ENCODE results near the gene SLC6A18. TPM values are rescaled to one million over a fixed set of nuclear protein-coding genes. Genes with fewer than 3 reads are reported as not detected.
A peak's percentile ranks its signal among the peaks of the same experiment; 100 is the strongest.

SLC6A18 gene
- total RNA-seq, 1 experiment from 2014 or later: not detected

DNA sequence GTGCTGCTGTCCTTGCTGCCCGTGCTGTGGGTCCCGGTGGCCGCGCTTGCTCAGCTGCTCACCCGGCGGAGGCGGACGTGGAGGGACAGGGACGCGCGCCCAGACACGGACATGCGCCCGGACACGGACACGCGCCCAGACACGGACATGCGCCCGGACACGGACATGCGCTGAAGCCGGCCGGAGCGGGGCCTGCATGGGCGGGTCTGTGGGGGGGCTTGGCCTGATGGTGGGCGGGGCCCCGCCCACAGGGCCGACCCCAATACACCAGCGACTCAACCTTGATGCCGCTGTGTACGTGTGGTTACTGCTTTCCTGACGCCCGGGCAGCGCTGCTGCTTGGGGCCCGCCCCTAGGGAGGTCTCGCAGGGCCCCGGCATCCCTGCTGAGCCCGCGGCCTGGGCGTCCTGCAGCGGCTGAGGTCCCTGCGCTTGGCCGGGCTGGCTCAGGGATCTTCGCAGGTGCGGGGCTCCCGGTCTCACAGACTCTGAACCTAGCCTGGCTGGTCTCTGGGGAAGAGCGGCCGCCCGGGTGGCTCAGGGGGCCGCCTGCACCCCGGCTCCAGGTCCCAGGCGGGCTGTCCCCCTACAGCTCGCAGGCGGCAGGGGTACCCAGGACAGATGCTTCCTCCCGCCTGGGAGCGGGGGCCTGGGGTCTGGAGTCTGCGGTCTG, 20.9 kb downstream of the SLC6A18 start:
- in situ Hi-C loops (cut with HindIII; ENCODE audit: low sequenced_read_pairs): no loop called here
- peak; percentile 28 for DNase-seq (ENCODE audit: low spot score)

DNA sequence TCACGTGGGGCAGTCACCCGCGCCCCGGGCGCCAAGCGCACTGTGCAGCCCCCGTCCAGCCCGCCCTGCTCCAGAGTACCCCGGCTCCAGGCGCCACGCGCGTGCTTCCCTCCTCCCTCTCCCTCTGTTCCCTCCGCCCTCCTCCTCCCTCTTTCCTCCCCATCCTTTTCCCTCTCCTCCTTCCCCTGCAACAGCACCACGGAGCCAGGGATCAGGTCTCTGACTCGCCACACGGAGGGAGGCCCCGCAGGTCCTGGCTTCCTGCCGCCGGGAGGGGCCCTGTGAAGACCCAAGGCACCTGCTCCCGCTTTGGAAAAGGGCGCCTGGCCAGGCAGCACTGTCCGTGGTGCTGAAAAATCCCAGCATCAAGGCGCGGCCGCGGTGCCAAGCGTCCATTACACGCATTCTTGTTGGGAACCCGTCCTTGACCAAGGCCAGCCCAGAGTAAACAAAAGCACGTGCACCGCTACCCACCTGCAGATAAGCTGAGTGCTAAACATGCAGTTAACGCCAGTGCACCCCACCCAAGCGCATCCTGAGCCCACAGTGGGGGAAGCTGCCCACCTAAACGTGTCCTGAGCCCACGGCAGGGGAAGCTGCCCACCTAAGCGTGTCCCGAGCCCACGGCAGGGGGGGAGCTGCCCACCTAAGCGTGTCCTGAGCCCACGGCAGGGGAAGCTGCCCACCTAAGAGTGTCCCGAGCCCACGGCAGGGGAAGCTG, 21.7 kb downstream of the SLC6A18 start:
- peak; percentile 13 for DNase-seq (ENCODE audit: low spot score)
- in situ Hi-C loops (cut with HindIII; ENCODE audit: low sequenced_read_pairs): no loop called here

DNA sequence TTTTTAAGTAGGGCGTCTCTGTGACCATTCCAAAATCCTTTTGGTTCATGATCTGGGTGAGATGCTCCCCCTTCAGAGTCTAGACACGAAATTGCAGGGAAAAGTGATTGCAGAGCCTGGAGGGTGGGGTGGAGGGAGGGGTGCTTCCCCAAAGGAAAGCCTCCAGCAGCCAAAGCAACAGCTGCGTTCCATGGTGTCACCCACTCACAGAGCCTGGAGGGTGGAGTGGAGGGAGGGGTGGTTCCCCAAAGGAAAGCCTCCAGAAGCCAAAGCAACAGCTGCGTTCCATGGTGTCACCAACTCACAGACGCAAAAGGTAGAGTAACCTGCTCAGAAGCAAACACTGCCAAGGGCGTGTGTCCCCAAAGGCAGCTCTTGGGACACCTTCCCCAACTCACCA, 22.6 kb downstream of the SLC6A18 start:
- no peak for DNase-seq (ENCODE audit: low spot score)
- in situ Hi-C loops (cut with HindIII; ENCODE audit: low sequenced_read_pairs): no loop called here

DNA sequence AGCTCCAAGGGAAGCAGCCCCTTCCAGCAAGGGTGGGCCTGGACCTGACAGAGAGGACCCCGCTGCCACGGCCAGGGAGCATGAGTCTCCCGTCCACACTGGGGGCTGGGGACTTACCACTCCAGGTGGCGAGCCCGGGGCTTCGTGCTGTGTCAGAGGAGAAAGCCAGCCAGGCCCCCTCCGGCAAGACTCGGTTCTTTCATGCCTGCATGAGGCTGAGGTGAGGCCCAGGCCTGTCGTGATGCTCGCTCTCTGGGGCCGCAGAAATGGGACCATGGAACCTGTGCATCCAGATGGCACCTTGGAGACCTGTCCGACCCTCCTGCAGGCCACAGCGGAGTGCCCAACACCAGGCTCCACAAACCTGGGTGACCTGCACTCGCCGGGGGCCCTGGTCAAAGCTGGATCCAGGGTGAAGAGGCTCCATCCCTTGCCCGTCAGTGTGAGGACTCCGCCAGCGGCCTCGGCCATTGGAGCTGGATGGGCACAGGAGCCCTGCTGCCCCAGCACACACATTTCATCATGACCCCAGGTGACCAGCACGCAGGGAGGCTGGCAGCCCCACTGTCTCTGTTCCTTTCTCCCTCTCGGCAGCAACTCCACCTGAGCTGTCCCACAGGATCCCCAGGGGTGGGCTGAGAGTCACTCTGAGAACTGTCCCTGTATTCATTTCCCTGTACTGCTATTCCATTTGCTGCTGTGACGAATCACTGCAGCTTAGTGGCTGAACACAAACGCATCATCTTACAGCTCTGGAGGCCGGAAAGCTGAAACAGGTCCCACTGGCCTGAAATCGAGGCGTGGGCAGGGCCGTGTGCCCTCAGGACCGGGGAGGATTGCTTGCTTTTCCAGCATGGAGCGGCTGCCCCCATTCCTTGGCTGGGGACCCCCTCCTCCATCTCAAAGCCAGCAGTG, 24.4 kb downstream of the SLC6A18 start:
- in situ Hi-C loops (cut with HindIII; ENCODE audit: low sequenced_read_pairs): no loop called here
- DNase-seq (ENCODE audit: low spot score): no peak

DNA sequence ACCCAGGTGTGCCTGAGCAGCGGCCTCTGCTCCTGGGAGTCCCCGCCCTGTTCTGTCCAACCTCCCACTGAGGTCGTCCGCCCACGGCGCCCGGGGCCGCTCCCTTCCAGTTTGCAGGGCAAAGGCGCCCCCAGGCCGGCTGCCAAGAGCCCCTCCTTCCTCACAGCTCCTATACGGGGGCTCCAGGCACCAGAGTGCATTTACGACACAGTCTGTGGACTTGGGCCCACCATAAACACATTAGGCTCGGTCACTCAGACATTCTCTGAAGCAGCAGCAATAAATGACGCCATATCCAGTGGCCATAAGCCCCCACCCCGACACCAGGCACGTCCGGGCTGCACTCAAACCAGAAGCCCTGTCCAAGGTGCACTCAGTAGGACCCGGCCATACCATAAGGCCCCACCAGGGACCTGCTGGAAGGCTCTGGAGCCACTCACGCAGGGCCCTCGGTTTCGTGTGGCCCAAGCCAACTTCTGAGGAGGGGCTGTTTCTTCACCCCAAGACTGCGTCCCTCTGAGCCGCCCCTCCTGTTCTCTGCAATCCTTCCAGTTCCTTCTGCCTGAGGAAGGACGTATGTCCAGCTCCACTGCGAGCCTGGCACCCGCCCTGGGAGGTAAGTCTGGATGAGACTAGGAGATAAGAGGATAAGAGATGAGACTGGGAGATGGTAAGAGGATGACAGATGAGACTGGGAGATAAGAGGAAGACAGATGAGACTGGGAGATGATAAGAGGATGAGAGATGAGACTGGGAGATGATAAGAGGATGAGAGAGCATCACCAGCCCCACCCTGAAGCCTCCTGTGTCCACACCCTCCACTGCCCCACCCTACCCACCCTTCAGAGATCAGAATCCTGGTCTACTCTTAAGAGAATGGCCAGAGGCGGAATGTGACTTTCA, 26.7 kb downstream of the SLC6A18 start:
- in situ Hi-C loops (cut with HindIII; ENCODE audit: low sequenced_read_pairs): no loop called here
- DNase-seq (ENCODE audit: low spot score): no peak

DNA sequence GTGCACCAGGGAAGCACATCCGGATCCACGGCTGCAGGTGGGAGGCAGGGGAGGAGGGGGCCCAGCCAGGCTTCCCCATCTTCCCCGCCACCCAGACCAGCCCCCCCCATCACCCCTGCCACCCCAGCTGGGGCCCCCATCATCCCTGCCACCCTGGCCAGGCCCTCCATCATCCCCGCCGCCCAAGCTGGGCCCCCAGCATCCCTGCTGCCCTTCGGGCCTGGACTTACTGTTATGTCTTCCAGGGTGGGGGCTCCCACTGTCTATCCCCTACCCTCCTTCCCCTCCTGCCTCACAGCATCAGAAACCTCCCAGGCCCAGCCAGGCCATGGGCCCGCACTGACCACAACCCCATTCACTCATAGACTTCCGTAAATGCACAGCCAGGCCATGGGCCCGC, 27.5 kb downstream of the SLC6A18 start:
- DNase-seq (ENCODE audit: low spot score): no peak
- in situ Hi-C loops (cut with HindIII; ENCODE audit: low sequenced_read_pairs): no loop called here

DNA sequence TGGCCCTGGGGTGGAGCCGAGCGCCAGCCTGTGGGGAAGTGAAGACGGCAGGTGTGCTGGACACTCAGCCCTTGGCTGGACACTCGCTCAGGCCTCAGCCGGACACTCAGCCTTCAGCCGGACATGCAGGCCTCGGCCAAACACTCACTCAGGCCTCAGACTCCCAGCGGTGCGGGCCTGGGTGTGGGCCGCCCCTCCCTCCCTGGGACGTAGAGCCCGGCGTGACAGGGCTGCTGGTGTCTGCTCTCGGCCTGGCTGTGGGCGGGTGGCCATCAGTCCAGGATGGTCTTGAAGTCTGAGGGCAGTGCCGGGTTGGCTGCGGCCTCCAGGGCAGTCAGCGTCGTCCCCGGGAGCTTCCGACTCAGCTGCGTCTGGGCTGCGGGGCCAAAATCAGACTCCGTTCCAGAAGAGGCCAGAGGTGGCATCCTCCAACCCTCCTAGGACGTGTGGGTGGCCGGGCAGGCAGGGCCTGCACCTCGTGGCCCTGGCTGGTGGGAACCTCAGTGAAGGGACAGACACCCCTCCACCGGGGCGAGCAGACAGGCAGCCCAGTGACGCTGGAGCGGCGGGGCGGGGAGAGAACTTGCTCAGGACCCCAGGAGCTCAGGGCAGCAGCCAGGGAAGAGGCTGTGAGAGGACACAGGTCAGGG, 28.4 kb downstream of the SLC6A18 start:
- no peak for DNase-seq (ENCODE audit: low spot score)
- in situ Hi-C loops (cut with HindIII; ENCODE audit: low sequenced_read_pairs): no loop called here

DNA sequence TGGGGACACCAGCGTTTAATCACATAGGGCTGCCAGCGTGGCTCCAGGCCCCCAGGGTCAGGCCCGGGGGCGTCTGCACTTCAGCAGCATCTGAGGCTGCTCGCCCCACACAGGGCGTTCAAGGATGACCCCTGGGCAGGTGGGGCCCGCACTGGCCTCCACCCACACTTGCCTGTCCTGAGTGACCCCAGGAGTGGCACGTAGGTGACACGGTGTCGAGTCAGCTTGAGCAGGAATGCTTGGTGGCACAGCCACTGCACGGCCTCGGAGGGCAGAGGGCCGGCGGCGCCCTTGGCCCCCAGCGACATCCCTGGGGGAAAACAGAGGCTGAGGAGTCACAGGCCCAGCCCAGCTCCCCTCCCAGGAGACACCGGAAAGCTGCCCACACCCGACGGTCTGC, 29.0 kb downstream of the SLC6A18 start:
- in situ Hi-C loops (cut with HindIII; ENCODE audit: low sequenced_read_pairs): no loop called here
- no peak for DNase-seq (ENCODE audit: low spot score)

DNA sequence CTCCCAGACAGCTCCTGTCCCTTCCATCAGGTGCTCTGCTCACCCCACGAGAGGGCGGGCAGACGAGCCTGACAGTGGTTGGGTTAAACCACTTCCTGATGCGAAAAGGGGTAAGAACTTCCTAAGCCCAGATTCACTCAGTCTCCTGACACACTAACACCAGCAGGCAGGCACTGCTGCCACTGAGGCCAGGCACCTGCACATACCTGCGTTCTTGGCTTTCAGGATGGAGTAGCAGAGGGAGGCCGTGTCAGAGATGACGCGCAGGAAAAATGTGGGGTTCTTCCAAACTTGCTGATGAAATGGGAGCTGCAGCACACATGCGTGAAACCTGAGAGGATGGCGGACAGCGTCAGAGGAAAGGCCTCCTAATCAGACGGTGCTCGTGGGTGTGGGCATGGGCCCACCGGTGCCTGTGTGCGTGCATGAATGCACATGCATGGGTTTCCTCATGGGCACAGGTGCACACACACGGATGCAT, 29.9 kb downstream of the SLC6A18 start:
- DNase-seq (ENCODE audit: low spot score): no peak
- in situ Hi-C loops (cut with HindIII; ENCODE audit: low sequenced_read_pairs): no loop called here

DNA sequence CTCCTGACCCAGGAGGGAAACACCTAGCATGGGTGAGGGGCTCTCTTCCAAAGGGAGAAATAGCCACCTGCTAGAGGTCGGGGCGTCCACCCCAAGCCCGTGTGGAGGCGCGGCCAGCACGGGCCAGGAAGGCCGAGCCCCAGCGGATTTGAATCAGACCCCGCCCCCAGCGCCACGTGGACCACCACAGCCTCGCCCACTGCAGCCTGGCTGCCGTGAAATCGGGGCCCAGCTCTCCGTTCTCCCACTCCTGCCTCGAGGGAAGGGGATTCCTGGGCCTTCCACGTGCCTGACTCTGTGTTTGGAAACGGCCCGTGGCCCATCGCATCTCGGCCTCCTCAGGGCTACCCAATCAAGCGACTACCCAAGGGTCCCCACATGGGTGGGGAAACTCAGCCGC, 31.6 kb downstream of the SLC6A18 start:
- no peak for DNase-seq (ENCODE audit: low spot score)
- in situ Hi-C loops (cut with HindIII; ENCODE audit: low sequenced_read_pairs): no loop called here

DNA sequence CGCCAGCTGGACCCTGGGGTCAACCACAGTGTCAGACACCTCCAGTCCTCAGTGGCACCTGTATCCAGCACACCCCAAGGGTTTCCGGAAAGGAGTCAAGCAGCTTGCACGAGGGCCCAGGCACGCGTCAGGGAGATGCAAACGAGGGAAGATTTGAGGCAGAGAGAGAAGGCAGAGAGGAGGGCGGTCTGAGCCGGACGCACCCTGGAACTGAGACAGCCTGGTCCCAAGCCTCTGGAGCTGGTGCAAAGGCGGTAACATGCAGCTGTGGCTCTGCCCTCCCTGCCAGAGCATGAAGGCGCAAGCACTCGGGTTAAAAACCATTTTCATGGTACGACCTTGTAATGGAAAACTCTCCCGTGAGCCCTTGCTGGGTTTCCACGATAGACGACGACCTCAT, 32.2 kb downstream of the SLC6A18 start:
- DNase-seq (ENCODE audit: low spot score): no peak
- in situ Hi-C loops (cut with HindIII; ENCODE audit: low sequenced_read_pairs): no loop called here

DNA sequence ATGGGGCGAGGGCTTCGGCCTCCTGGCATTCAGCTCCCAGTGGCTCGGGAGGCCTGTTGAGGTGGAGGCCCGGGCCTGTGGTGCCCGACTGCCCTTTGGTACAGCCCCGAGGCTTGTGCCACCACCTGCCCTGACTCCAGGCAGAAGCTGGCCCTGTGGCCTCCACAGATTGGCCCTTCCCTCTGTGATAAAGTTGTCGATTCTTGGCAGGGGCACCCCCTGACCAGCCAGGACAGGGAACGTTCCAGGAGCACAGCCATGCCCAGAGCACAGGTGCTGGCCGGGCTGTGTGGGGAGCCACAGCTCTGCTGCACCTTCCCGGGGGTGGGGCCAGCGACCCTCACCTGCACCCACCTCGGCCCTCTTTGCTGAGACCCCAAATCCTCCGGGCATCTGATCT, 32.7 kb downstream of the SLC6A18 start:
- no peak for DNase-seq (ENCODE audit: low spot score)
- in situ Hi-C loops (cut with HindIII; ENCODE audit: low sequenced_read_pairs): no loop called here

DNA sequence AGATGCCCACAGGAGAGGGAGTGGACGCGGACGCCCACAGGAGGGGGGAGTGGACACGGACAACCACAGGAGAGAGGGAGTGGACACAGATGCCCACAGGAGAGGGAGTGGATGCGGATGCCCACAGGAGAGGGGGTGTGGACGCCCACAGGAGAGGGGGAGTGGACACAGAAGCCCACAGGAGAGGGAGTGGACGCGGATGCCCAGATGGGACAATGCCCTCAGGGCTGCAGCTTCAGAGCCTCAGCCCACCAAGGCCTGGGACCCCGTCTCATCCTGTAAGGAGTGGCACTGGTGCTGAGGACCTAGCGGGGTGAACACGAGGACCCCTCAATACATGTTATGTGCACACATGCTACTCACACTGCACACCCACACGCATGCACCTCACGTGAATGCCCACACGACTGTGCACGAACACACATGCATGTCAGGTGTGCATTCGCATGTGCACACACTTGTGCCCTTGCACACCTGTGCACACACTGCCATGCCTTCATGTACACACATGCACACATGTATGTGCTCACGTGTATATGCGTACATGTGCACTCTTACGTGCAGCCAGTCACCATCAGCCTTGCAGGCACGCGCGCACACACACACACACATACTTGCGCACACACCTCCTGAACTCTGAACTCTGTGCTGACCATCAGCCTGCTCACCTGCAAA, 34.8 kb downstream of the SLC6A18 start:
- in situ Hi-C loops (cut with HindIII; ENCODE audit: low sequenced_read_pairs): no loop called here
- DNase-seq (ENCODE audit: low spot score): no peak

DNA sequence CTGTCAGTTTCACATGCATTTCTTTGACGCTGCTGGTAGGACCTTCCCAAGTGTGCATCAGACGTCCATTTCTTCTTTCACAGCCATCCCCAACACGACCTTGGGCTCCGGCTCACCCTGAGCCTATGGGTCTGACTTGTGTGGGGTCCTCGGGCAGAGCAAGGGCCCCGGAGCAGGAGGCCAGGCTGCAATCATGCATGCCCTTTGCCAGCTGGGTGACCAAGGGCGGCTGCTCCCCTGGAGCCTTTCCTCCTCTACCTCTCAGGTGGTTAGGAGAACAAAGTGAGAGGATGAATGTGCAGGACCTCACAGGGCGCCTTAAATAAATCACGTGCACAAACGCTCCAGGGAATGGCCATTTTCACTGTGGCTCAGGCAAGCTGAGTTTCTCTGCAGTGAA, 36.5 kb downstream of the SLC6A18 start:
- in situ Hi-C loops (cut with HindIII; ENCODE audit: low sequenced_read_pairs): no loop called here
- DNase-seq (ENCODE audit: low spot score): no peak

DNA sequence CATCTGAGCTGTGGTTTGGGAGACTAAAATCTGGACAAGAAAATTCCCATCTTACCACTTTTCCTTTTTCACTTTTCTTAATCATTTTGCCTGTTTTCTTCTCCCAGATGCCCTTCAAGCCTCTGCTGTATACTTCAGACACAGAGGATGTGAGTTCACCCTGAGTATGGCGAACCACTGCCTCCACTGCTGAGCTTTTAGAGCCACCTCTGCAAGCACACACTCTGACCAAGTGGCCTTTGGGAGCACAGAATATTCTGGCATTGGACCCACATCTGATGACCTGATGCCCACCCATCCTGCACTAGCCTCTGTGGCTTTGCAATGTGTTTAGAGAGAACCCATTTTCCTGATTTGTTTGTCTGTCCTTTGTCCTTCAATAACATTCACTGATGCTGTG, 37.2 kb downstream of the SLC6A18 start:
- in situ Hi-C loops (cut with HindIII; ENCODE audit: low sequenced_read_pairs): no loop called here
- no peak for DNase-seq (ENCODE audit: low spot score)

DNA sequence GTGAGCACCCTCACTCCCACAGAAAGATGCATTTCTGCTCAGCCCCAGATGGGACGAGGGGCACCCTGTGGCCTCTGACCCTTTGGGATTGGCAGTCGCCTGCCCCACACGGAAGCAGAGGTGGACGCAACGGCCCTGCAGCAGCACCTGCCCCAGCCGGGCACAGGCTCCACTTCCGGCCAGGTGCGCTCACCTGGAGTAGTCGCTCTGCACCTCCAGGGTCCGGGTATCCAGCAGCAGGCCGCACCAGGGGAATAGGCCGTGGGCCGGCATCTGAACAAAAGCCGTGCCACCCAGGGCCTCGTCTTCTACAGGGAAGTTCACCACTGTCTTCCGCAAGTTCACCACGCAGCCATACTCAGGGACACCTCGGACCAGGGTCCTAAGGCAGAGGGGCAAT, 39.0 kb downstream of the SLC6A18 start:
- in situ Hi-C loops (cut with HindIII; ENCODE audit: low sequenced_read_pairs): no loop called here
- no peak for DNase-seq (ENCODE audit: low spot score)

DNA sequence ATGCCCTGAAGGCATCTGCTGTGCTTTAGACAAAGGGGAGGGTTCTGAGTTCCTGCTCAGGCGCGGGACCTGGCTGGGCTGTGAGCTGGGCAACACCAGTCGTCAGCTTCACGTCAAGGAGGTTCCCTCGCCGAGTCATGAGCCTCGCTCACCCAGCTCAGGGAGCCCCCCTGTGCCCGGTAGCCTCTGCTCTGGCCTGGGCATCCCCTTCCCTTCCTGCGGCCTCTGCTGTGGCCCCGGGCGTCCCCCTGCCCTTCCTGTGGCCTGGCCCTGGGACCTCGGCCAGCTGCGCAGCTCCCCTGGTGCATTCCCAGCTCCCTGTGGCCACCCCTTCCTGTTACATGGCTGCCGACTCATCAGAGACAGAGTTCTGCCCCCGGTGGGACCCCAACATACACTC, 39.8 kb downstream of the SLC6A18 start:
- in situ Hi-C loops (cut with HindIII; ENCODE audit: low sequenced_read_pairs): no loop called here
- DNase-seq (ENCODE audit: low spot score): no peak

Data from G401 (cell line).